ENCODE data around the gene SEC11A.
"Not testable (repeated sequence)": the region's sequence is repeated elsewhere in the genome, so short reads cannot be mapped to it uniquely, and the experiment has no call there.

The SEC11A gene

DNA sequence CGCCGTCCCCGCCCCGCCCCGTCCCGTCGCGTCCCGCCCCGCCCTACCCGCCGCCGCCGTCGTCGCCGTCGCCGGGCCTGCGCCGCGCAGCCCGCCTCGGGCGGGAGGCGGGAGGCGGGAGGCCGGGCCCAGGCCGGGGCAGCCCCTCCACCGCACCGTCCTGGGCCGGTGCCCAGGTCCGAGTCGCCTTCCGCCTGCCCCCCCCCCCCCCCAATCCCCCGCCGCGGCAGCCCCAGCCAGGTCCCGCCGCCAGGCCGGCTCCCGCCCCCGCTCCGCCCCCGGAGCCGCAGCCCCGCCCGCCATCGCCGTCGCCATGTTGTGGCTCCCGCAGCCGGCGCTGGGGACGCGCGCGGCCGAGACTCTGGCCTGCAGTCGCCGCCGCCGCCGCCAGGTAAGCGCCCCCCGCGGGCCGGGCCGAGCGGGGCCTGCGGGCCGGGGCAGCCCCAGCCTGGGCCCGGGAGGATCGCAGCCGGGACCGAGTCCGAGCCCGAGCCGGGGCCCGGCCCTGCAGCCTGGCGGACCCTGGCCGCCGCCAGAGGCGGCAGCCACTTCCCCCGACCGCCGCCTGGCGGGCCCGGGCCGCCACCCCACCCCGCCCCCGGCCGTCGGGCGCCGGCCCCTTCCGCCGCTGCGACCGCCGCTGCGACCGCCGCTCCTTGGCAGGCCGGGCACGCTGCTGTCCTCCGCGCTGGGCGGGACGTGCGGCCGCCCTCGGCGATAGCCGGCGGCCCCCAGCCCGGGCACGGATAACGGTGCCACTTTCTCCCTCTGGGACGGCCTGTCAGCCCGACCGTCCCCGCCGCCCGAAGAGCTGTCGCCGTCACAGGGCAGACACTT is 32.6 kb upstream of the SEC11A start, which contains the start of gene ZNF592:
TSS of gene ZNF592 (plus strand) at position 319 of the 837 bp plus-strand sequence. CDS start 34,084 bp downstream, outside the sequence.
- TF ChIP-seq, protein P1, sequence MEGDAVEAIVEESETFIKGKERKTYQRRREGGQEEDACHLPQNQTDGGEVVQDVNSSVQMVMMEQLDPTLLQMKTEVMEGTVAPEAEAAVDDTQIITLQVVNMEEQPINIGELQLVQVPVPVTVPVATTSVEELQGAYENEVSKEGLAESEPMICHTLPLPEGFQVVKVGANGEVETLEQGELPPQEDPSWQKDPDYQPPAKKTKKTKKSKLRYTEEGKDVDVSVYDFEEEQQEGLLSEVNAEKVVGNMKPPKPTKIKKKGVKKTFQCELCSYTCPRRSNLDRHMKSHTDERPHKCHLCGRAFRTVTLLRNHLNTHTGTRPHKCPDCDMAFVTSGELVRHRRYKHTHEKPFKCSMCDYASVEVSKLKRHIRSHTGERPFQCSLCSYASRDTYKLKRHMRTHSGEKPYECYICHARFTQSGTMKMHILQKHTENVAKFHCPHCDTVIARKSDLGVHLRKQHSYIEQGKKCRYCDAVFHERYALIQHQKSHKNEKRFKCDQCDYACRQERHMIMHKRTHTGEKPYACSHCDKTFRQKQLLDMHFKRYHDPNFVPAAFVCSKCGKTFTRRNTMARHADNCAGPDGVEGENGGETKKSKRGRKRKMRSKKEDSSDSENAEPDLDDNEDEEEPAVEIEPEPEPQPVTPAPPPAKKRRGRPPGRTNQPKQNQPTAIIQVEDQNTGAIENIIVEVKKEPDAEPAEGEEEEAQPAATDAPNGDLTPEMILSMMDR (IDR thresholded peaks at IDR 0.05; ENCODE audit: low read depth, low read length): no peak
- peak within 1 kb of the TSS; percentile 95 for H3K4me3 ChIP-seq (ENCODE audit: low read depth, low read length)

DNA sequence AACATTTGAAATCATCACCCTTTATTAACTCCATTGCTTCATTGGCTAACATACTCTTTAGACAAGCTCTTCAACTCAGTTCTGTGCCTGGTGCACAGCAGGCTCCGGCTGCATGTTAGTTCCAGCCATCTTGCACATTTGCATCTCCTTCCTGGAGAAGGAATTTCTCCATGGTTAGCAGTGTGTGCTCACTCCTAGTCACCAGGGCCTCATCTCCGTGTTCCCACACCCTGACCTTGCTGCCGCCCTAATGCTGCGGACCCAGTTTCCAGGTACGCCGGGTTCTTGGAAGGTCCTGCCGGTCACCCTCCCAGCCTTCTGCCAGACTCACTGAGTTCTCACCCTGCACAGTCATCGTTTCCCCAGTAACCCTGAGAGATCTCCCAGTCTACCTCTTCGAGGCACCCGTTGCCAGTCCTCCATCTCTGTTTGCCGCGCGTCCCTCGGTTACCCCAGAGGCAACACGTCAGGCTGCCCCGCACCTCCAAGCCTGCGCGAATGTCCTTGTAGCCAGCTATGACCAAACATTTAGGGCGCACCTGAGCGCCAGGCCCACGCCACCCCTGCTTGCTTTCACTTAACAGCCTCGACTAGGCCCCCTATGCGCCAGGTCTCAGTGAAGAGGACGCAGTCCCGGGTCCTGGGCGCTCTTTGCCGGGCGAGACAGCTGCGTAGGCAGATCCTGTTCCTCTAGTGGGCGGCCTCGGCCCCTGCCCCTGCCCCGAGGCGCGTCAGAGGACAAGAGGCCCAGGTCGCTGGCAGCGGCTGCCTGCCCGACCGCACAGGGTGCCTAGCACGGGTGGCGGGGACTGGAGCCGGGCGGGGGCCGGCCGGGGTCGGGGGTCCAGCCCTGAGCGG is 31.7 kb upstream of the SEC11A start:
- TF ChIP-seq, protein P1 (IDR thresholded peaks at IDR 0.05; ENCODE audit: low read depth, low read length): no peak
- H3K4me3 ChIP-seq (ENCODE audit: low read depth, low read length): peak overlapping the region; percentile 73

DNA sequence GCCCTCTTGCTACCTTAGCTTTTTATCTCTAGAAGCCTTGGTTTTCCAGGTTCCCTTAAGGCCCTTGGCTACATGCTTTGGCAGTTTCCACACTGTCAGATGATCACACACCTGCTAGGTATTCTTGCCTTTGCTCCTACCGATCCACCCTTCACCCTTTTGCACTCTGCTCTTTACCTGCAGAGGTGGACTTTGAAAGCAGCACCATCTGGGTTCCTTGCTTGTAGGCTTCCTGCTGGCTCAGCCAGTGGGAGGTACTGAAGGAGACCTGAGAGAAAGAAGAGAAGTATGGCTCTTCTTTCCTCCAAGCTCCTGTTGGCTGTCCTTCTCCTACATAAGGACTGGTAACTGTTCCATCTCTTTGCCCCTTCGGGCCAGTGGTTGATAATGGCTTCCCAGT is 25.2 kb upstream of the SEC11A start:
- H3K4me3 ChIP-seq (ENCODE audit: low read depth, low read length): no peak overlapping the region
- TF ChIP-seq, protein P1 (IDR thresholded peaks at IDR 0.05; ENCODE audit: low read depth, low read length): no peak

DNA sequence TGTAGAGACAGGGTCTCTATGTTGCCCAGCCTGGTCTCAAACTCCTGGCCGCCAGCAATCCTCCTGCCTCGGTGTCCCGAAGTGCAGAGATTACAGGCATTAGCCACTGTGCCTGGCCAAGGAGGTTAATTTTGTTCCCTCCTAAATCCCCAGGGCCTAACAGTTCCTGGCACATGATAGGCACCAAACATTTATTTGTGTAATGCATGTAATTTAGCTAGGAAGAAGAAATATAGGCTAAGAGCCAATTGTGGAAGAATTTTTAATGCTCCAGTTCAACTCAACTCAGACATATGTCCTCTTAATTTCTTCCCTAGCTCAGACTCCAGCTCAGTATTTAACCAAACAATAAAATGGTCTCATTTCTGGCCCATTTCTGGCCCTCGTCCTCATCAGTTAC is 24.8 kb upstream of the SEC11A start:
- no peak overlapping the region for H3K4me3 ChIP-seq (ENCODE audit: low read depth, low read length)
- TF ChIP-seq, protein P1 (IDR thresholded peaks at IDR 0.05; ENCODE audit: low read depth, low read length): no peak

DNA sequence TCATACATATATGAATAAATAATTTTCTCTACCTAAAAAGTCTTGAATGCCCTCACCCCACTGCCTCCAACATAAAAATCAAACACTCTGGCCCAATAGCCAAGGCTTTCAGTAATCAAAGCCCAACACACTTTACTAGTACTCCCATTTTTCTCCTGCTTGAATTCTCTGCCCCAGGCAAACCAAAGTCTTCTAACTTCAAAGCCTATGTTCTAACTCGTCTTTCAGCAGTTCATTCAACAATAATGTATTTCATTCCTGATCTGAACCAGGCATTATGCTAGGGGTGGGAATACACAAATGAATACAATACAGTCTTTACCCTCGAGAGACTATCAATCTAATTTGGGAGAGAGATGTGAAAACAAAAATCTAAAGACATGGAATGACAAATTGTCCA is 21.1 kb upstream of the SEC11A start:
- TF ChIP-seq, protein P1 (IDR thresholded peaks at IDR 0.05; ENCODE audit: low read depth, low read length): no peak
- no peak overlapping the region for H3K4me3 ChIP-seq (ENCODE audit: low read depth, low read length)

DNA sequence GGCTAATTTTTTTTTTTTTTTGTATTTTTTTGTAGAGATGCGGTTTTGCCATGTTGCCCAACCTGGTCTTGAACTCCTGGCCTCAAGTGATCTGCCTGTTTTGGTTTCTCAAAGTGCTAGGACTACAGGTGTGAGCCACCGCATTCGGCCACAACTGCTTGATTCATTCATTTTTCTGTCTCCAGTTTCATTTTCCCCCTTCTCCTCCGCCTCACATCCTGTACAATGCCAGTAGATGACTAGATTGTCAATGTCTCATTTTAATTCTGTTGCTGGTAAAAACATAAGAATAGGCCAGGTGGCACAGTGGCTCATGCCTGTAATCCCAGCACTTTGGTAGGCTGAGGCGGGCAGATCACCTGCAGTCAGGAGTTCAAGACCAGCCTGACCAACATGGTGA is 20.4 kb upstream of the SEC11A start:
- TF ChIP-seq, protein P1 (IDR thresholded peaks at IDR 0.05; ENCODE audit: low read depth, low read length): no peak
- H3K4me3 ChIP-seq (ENCODE audit: low read depth, low read length): no peak overlapping the region

DNA sequence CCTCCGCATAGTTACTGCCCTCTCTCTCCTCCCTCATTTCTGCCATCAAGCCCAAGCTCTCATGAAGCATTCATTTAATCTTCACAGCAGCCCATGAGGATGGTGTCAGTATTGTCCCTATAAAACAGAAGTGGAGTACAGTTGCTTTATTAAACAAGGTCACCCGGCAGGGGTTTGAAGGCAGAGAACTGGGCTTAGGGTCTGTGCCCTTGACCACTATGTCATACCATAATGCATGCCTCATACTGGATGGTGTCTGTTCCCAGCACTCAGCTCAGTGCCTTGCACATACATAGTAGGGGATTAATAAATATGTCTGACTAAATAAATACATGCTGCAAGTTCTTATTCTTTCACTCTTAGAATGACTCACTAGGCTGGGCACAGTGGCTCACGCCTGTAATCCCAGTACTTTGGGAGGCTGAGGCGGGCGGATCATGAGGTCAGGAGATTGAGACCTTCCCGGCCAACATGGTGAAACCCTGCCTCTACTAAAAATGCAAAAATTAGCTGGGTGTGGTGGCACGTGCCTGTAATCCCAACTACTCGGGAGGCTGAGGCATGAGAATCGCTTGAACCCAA is 19.6 kb upstream of the SEC11A start:
- H3K4me3 ChIP-seq (ENCODE audit: low read depth, low read length): not testable (repeated sequence)
